Esophagus (tissue), 2 donors: ENCODE measurements around the gene BRS3. TPM values are rescaled to one million over a fixed set of nuclear protein-coding genes. Genes with fewer than 3 reads are reported as not detected.

ENCODE experiments used
- polyA plus RNA-seq, 2 donors: library from polyadenylated mRNA; stranded (reverse); fragments of 200-250 nt; gene quantifications; one replicate each; pipeline ENCODE4 v1.2.3, GENCODE V29; 2013
- donor health status: healthy with polysubstance abuse.
- donor health status: Bipolar disorder and iron deficiency.

BRS3 gene
- polyA plus RNA-seq, 2 donors, result not detected

Other genes with a start within 250 kb of the BRS3 start
- gene MAP7D3, start 236.5 kb upstream of the BRS3 start, polyA plus RNA-seq, result 1 to 10 TPM; 2.6 TPM
- gene ADGRG4, start 187.0 kb upstream of the BRS3 start, polyA plus RNA-seq, result under 1 TPM in 1 of 2 donors, not detected in 1; under 0.01 TPM
- gene HTATSF1, start 9.6 kb downstream of the BRS3 start, polyA plus RNA-seq, result 10 to 100 TPM; 12.8 to 24.9 TPM
- gene VGLL1, start 44.3 kb downstream of the BRS3 start, polyA plus RNA-seq, result 1 to 10 TPM in 1 of 2 donors, under 1 TPM in 1; 0.76 to 1.3 TPM
- gene CD40LG, start 160.2 kb downstream of the BRS3 start, polyA plus RNA-seq, result under 1 TPM; 0.14 to 0.19 TPM